Right forelimb (tissue), 1 donor: ENCODE data around the gene SLC26A9.
"Not testable (repeated sequence)": the region's sequence is repeated elsewhere in the genome, so short reads cannot be mapped to it uniquely, and the experiment has no call there.

Experiments used
- DNase-seq: peaks from one replicate; pipeline ENCODE4 v3.0.0-alpha.2; 2018

The SLC26A9 gene

GRCh38 chr1:205889006-205889405, 54.2 kb downstream of the SLC26A9 start:
- not testable (repeated sequence) for DNase-seq

GRCh38 chr1:205883792-205884191, 59.5 kb downstream of the SLC26A9 start:
- no peak for DNase-seq

GRCh38 chr1:205880923-205881322, 62.3 kb downstream of the SLC26A9 start:
- DNase-seq, result no peak

GRCh38 chr1:205879974-205880373, 63.3 kb downstream of the SLC26A9 start:
- no peak for DNase-seq

GRCh38 chr1:205878026-205878425, 65.2 kb downstream of the SLC26A9 start:
- DNase-seq, result no peak

- DNase-seq, result not testable (repeated sequence)
These were observed 70.1 kb downstream of the SLC26A9 start for GRCh38 chr1:205873148-205873547.

- no peak for DNase-seq
These were observed 73.0 kb downstream of the SLC26A9 start for GRCh38 chr1:205870236-205870635.
